ENCODE data around the gene CADPS2. TPM values are rescaled to one million over a fixed set of nuclear protein-coding genes. Genes with fewer than 3 reads are reported as not detected.

The CADPS2 gene
- polyA plus RNA-seq, 1 donor (not counting 4 experiments of a cell fraction or from before 2014, with no cell fraction given): 0.35 TPM

DNA sequence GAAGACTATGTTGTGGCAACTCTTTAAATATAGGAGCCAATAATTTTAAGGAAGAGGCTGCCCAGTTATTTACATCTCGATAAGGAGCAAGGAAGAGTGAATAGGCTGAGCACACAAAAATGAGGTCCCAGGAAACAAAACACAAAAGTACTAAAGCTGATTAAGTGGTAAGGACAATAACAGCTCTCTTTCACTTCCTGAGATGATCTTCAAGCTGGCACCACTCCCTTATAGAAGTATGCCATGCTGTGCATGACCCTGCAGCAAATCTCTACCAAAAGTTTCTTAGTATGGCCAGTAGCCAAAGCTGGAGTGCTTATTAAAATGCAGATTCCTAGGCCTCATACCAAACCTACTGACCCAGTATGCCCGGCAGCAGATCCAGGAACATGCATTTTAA is 39.7 kb downstream of the CADPS2 start:
- Histone ChIP-seq H3K36me3 (ENCODE audit: control insufficient read depth in 2 of 2, extremely low read depth in 1 of 2, insufficient read depth in 2 of 2, low read length in 2 of 2) (no peaks in the 10 kb centered on the region), H3K9me3 (ENCODE audit: control insufficient read depth, low read depth, low read length) (no peaks in the 10 kb centered on the region), H3K4me2 (ENCODE audit: control insufficient read depth, extremely low read depth, insufficient read depth, low read depth, low read length) (no peak overlapping the region), H3K27ac (ENCODE audit: control insufficient read depth, insufficient read depth, low read length) (no peak overlapping the region), H3K4me1 (ENCODE audit: control insufficient read depth, extremely low read depth, insufficient read depth, low read length) (no peaks in the 10 kb centered on the region), H3K27me3 (ENCODE audit: control insufficient read depth, extremely low read depth, insufficient read depth, low read length) (no peaks in the 10 kb centered on the region), H3K4me3 (ENCODE audit: control insufficient read depth in 2 of 3, extremely low read depth in 1 of 3, insufficient read depth in 2 of 3, low read depth in 1 of 3, low read length in 3 of 3) (no peak overlapping the region), H3K9ac (ENCODE audit: control insufficient read depth, extremely low read depth, insufficient read depth, low read length) (no peak overlapping the region), H4K20me1 (ENCODE audit: control insufficient read depth, extremely low read depth, insufficient read depth, low read length) (no peaks in the 10 kb centered on the region), H3K9me1 (ENCODE audit: control insufficient read depth, extremely low read depth, insufficient read depth, low read length) (no peaks in the 10 kb centered on the region), H2AFZ (ENCODE audit: control insufficient read depth, low read length) (no peak overlapping the region), H3K79me2 (ENCODE audit: control insufficient read depth, insufficient read depth, low read length) (no peaks in the 10 kb centered on the region)
- no peak for TF ChIP-seq EZH2 (IDR thresholded peaks at IDR 0.05; ENCODE audit: low read length)
- TF ChIP-seq, protein P1, sequence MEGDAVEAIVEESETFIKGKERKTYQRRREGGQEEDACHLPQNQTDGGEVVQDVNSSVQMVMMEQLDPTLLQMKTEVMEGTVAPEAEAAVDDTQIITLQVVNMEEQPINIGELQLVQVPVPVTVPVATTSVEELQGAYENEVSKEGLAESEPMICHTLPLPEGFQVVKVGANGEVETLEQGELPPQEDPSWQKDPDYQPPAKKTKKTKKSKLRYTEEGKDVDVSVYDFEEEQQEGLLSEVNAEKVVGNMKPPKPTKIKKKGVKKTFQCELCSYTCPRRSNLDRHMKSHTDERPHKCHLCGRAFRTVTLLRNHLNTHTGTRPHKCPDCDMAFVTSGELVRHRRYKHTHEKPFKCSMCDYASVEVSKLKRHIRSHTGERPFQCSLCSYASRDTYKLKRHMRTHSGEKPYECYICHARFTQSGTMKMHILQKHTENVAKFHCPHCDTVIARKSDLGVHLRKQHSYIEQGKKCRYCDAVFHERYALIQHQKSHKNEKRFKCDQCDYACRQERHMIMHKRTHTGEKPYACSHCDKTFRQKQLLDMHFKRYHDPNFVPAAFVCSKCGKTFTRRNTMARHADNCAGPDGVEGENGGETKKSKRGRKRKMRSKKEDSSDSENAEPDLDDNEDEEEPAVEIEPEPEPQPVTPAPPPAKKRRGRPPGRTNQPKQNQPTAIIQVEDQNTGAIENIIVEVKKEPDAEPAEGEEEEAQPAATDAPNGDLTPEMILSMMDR (optimal IDR thresholded peaks at IDR 0.05 in 1 of 3, IDR thresholded peaks at IDR 0.05 in 1 of 3, conservative IDR thresholded peaks at IDR 0.05 in 1 of 3; ENCODE audit: extremely low read depth in 1 of 3, insufficient read depth in 2 of 3, low read length in 3 of 3): no peak
- dilution Hi-C loops (cut with MboI; ENCODE audit: extremely low pct_ligation_motif_present, low sequenced_read_pairs): no loop called here
- no peak for FAIRE-seq
- no peak for DNase-seq (ENCODE audit: low read depth, low spot score)

DNA sequence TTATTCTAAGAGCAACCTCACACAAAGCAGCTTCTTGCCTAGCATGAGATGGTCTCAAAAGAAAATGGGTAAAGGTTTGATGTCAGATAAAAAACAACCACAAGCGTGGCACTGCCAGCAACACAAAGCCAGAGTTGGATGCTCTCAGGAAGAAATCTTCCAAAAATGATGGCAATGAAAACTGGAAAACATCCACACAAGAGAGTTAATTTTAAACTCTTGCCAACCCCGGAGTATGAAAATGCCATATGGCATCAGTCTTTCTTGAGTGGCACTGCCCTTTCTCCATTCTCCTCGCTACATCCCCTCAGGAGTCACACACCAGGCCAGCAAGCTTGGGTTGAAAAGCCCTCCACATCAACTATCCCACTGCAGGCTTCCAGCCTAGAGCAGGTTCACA is 41.0 kb downstream of the CADPS2 start:
- H3K4me3 ChIP-seq (ENCODE audit: control insufficient read depth in 2 of 3, extremely low read depth in 1 of 3, insufficient read depth in 2 of 3, low read depth in 1 of 3, low read length in 3 of 3): no peak overlapping the region
- H3K4me2 ChIP-seq (ENCODE audit: control insufficient read depth, extremely low read depth, insufficient read depth, low read depth, low read length): no peak overlapping the region
- H3K79me2 ChIP-seq (ENCODE audit: control insufficient read depth, insufficient read depth, low read length): no peaks in the 10 kb centered on the region
- FAIRE-seq (no peak), DNase-seq (ENCODE audit: low read depth, low spot score) (no peak)
- H3K4me1 ChIP-seq (ENCODE audit: control insufficient read depth, extremely low read depth, insufficient read depth, low read length): no peaks in the 10 kb centered on the region
- TF ChIP-seq EZH2 (IDR thresholded peaks at IDR 0.05; ENCODE audit: low read length): no peak
- no peaks in the 10 kb centered on the region for H3K27me3 ChIP-seq (ENCODE audit: control insufficient read depth, extremely low read depth, insufficient read depth, low read length)
- H4K20me1 ChIP-seq (ENCODE audit: control insufficient read depth, extremely low read depth, insufficient read depth, low read length): no peaks in the 10 kb centered on the region
- H2AFZ ChIP-seq (ENCODE audit: control insufficient read depth, low read length): no peak overlapping the region
- no peaks in the 10 kb centered on the region for H3K9me1 ChIP-seq (ENCODE audit: control insufficient read depth, extremely low read depth, insufficient read depth, low read length)
- dilution Hi-C loops (cut with MboI; ENCODE audit: extremely low pct_ligation_motif_present, low sequenced_read_pairs): no loop called here
- no peak overlapping the region for H3K27ac ChIP-seq (ENCODE audit: control insufficient read depth, insufficient read depth, low read length)
- no peak overlapping the region for H3K9ac ChIP-seq (ENCODE audit: control insufficient read depth, extremely low read depth, insufficient read depth, low read length)
- no peaks in the 10 kb centered on the region for H3K36me3 ChIP-seq (ENCODE audit: control insufficient read depth in 2 of 2, extremely low read depth in 1 of 2, insufficient read depth in 2 of 2, low read length in 2 of 2)
- H3K9me3 ChIP-seq (ENCODE audit: control insufficient read depth, low read depth, low read length): no peaks in the 10 kb centered on the region

Data from keratinocyte (primary cell).